Epithelial cell of prostate (primary cell): ENCODE data around the gene CUX1.
"Not testable (repeated sequence)": the region's sequence is repeated elsewhere in the genome, so short reads cannot be mapped to it uniquely, and the experiment has no call there.

Experiments used
- DNase-seq: peaks from one replicate; pipeline ENCODE4 v3.0.0-alpha.2; 2011; ENCODE audit warnings: low read depth, low spot score
- H3K27ac ChIP-seq: fragments of 450-650 bp; 2 replicates; pipeline ENCODE4 v1.5.1; 2017; ENCODE audit warnings: mild to moderate bottlenecking

The CUX1 gene

GRCh38 chr7:101823596-101823995, 6.2 kb downstream of the CUX1 start:
- H3K27ac ChIP-seq: no peak overlapping the region
- DNase-seq: no peak

- no peak for DNase-seq
- H3K27ac ChIP-seq: no peak overlapping the region
Observed at GRCh38 chr7:101824440-101824839, 7.0 kb downstream of the CUX1 start.

- no peak overlapping the region for H3K27ac ChIP-seq
- no peak for DNase-seq
Observed at GRCh38 chr7:101826081-101826835, 8.8 kb downstream of the CUX1 start.

- DNase-seq: no peak
- no peak overlapping the region for H3K27ac ChIP-seq
Observed at GRCh38 chr7:101828301-101829020, 11.0 kb downstream of the CUX1 start.

GRCh38 chr7:101829374-101829773, 11.9 kb downstream of the CUX1 start:
- H3K27ac ChIP-seq: no peak overlapping the region
- no peak for DNase-seq

GRCh38 chr7:101829821-101830220, 12.4 kb downstream of the CUX1 start:
- DNase-seq: no peak
- no peak overlapping the region for H3K27ac ChIP-seq

GRCh38 chr7:101831396-101831795, 14.0 kb downstream of the CUX1 start:
- H3K27ac ChIP-seq, DNase-seq: not testable (repeated sequence)

GRCh38 chr7:101832205-101832631, 14.8 kb downstream of the CUX1 start:
- no peak for DNase-seq
- H3K27ac ChIP-seq: no peak overlapping the region

GRCh38 chr7:101832685-101833375, 15.4 kb downstream of the CUX1 start:
- DNase-seq: no peak

GRCh38 chr7:101833799-101834198, 16.4 kb downstream of the CUX1 start:
- H3K27ac ChIP-seq: no peak overlapping the region
- no peak for DNase-seq

More at GRCh38 chr7:101832685-101833375, 15.4 kb downstream of the CUX1 start:
- H3K27ac ChIP-seq: no peak overlapping the region

GRCh38 chr7:101835136-101835535, 17.7 kb downstream of the CUX1 start:
- DNase-seq: no peak
- no peak overlapping the region for H3K27ac ChIP-seq

- DNase-seq, H3K27ac ChIP-seq: not testable (repeated sequence)
Observed at GRCh38 chr7:101837433-101837832, 20.0 kb downstream of the CUX1 start.

GRCh38 chr7:101838837-101839483, 21.5 kb downstream of the CUX1 start:
- H3K27ac ChIP-seq: no peak overlapping the region
- no peak for DNase-seq

GRCh38 chr7:101841328-101841727, 23.9 kb downstream of the CUX1 start:
- no peak for DNase-seq
- H3K27ac ChIP-seq: no peak overlapping the region

GRCh38 chr7:101843293-101844271, 26.2 kb downstream of the CUX1 start:
- DNase-seq: no peak
- H3K27ac ChIP-seq: no peak overlapping the region

- no peak for DNase-seq
- H3K27ac ChIP-seq: no peak overlapping the region
Observed at GRCh38 chr7:101845974-101846373, 28.5 kb downstream of the CUX1 start.

GRCh38 chr7:101846800-101847538, 29.5 kb downstream of the CUX1 start:
- no peak overlapping the region for H3K27ac ChIP-seq

GRCh38 chr7:101848208-101848951, 31.0 kb downstream of the CUX1 start:
- DNase-seq: no peak
- H3K27ac ChIP-seq: no peak overlapping the region

More at GRCh38 chr7:101846800-101847538, 29.5 kb downstream of the CUX1 start:
- DNase-seq: no peak
